ENCODE measurements around the gene BAHD1.

Gene BAHD1

DNA sequence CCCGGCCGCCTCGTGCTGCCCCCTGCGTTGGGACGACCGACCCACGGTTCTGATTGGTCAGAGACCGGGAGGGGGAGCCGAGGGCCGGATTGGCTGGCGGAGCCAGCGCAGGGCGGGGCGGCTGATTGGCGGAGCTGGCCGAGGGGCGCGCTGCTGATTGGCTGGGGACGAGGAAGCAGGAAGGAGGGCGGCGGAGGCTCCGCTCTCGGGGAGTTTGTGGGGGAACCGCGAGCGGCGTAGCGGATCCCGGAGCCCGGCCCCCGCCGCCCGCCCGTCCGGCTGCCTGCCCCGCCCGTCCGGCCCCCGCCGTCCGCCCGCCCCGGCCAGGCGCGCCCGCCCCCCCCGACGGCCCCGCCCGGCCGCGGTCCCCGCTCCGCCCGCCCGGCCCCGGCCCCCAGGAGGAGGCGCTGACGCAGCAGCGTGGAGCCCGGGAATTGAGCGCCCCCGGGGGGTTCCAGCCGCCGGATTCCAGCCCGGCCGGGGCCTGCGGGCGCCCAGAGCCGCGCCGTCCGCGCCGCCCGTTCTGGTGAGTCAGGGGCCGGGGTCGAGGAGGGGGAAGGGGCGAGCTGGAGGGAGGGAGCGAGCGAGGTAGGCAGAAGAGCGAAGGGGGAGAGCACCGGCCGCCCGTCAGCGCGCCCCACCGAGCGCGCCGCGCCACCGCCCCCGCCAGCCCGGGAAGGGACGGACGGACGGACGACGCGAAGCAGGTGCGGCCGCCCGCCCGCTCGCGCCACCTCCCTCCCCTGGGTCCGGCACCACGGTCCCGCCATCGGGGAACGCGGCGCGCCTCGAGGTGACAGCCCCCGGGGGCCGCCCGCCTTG, at the start of gene BAHD1:
TSS of gene BAHD1 (plus strand) at position 211 of the 822 bp plus-strand sequence. CDS start 17,512 bp downstream, outside the sequence.
- peak; percentile 90 for DNase-seq

DNA sequence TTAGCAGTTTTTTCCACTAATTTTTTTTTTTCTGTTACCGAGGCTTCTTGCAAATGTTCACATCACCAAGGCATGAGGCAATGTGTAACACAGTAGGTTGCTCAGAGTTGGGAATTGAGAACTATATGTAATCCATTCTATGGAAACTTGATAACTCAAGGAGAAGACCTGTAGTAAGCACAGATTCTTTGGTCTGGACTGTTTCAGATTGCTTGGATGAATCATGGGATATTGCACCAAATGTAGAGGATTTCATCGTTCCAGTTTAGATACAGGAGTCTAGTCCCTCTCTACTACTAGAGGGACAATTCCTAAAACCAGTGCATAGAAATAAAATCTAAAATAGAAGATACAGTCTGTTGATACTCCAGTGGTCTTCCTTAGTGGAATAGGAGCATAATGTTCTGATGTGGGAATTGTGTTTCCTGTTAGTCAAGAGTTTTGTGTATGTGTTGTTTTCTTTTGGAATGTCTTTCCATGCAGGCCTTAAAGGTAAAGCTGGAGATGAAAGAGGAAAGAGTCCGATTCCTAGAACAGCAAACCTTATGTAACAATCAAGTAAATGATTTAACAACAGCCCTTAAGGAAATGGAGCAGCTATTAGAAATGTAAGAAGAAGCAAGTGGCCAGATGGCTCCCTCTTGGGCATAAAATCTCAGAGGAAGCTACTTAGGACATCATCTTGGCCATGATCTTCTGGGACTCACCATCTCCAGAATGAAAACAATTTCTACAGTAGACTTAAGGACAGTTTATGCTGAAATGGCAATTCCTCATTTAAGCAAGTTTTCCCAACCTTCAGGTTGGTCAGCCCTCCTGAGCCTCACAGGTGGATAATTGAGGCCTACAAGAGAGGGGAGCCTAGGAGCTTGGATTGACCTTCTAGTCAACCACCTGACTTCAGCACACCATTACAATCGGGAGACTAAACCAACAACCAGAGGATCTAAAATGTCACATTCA, 47.5 kb upstream of the BAHD1 start:
- no peak for DNase-seq

DNA sequence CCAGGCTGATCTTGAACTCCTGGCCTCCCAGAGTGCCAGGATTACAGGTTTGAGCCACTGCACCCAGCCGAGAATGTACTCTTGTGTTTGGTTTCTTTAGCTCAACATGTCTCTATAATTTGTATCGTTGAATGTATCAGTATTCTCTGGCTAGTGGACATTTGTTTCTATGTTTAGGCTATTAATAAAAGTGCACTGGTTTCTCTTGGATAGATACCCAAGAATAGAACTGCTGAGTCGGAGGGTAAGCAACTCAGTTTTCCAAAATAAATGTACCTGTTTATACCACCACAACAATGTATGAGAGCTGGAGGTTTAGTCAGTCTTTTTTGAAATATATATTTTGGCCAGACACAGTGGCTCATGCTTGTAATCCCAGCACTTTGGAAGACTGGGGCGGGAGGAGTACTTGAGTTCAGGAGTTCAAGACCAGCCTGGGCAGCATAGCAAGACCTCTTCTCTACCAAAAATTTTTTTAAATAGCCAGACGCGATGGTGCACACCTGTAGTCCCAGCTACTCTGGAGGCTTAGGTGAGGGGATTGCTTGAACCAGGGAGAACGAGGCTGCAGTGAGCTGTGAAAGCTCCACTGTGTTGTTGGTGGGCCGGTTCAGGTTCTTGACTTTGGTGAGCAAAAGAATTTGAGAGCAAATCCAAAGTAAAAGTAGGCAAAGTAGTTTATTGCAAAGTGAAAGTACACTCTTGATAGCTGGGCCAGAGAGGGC, 42.9 kb upstream of the BAHD1 start:
- no peak for DNase-seq

DNA sequence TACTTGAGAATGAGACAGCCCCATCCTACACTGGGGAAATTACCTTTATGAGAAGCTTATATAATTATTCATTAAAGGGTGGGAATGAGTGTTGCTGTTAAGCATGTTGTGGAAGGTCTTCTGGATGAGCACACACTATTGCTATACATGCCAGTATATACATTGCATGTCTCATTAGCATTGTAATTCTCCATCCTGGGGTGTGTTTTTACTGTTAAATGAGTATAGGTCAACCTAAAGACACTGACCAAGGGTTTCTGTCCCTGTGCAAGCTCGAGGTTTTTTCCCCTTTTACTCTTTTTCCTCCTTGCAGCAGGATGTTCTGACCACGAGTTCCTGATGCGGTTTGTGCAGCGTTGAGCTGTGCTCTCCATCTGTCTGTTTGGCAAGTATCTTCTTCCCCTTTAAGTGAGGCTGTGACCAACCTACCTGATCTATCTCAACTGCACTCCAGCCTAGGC, 42.3 kb upstream of the BAHD1 start:
- DNase-seq: no peak

DNA sequence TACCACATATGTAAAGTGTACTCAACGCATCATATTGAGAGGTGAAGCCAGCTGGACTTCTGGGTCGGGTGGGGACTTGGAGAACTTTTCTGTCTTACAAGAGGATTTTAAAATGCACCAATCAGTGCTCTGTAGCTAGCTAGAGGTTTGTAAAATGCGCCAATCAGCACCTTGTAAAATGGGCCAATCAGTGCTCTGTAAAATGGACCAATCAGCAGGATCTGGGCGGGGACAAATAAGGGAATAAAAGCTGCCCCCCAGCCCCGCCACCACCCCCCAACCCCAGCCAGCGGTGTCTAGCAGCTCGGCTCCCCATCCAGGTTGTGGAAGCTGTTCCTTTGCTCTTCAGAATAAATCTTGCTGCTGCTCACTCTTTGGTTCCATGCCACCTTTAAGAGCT, 41.4 kb upstream of the BAHD1 start:
- no peak for DNase-seq

DNA sequence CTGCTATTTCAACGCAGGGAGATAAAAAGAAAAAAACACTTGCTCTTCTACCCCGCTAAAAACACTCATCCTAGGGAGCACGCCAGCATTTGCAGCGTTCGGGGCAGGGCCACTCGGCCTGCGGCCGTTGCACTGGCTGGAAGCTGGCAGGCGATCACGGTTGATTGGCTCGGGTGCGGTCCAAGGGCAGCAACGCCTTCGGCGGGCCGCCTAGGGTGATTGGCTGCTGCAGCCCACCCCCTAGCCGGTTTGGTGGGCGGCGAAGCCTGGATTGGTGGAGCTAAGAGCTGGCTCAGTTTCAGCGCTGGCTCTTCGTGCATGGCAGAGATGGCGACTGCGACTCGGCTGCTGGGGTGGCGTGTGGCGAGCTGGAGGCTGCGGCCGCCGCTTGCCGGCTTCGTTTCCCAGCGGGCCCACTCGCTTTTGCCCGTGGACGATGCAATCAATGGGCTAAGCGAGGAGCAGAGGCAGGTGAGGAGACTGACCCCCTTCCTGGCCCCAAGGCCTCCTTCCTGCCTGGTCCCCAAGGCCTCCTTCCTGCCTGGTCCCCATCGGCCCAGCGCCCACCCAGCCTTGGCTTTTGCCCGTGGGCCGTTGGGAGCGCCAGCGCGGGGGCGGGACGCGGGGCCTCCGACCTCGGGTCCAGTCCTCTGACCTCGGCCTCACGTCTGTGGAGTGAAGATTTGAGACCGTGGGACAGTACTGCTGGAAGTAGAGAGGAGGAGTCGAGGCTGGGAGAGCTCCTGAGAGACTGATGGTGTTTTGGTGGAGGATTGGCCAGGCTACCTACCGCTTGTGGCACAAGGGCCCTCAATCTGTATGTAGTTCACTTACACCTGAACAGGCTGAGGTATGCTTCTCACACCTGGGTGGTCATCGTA, 35.0 kb upstream of the BAHD1 start, which contains the start of gene IVD:
TSS of gene IVD (plus strand) at position 295 of the 881 bp plus-strand sequence. CDS start at position 328, 33 bp downstream.
- DNase-seq: peak; percentile 85

DNA sequence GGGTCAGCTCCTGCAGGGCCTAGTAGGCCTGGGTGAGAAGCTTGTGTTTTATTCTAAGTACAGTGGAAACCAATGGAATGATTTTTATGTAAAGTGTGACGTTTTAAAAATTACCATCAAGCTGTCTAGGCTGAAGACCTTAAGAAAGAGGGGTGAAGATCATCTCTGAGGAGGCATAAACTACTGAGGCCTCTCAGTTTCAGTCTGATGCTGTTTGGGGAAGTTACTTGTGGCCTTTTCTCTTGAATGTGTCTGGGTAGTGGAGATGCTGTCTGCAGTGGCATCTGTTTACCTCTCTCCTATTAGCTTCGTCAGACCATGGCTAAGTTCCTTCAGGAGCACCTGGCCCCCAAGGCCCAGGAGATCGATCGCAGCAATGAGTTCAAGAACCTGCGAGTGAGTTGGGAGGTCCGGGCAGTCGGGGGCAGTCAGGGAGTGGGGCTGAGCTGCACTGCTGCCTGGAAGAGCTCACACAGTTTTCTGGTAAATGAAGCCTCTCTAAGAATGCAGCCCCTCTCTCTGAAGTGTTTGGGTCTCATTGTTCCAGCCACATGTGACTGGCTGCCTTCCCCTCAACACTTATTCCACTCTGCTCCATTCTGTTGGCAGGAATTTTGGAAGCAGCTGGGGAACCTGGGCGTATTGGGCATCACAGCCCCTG, 33.3 kb upstream of the BAHD1 start:
- no peak for DNase-seq

DNA sequence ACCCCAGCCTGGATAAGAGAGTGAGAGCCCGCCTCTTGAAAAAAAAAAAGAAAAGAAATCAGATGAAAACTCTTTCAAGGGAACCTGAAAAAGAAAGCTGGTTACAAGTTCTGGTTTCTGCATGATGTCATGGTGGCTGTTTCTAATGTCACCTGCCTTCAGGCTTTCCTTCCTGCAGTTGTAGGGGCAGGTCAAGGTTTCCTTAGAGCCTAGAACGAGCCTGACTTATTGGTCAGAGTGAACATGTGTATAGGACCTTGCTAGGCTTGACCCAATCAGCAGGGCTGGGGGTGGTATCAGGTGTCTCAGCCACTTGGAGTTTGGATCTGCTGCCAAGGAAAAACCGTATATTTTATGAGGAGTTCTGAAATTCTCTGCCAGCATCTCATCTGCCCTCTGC, 31.4 kb upstream of the BAHD1 start:
- no peak for DNase-seq

DNA sequence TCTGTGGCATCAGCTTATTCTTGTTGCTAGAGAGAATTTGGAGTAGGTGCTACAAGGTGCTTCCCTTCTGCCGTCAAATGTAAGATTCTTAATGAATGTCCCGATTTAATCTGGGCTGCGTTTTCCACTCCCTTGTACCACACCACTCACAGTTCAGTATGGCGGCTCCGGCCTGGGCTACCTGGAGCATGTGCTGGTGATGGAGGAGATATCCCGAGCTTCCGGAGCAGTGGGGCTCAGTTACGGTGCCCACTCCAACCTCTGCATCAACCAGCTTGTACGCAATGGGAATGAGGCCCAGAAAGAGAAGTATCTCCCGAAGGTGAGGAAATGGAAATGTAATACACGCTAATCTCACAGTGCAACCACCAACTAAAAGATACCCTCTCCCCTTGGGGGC, 30.3 kb upstream of the BAHD1 start:
- DNase-seq: no peak

DNA sequence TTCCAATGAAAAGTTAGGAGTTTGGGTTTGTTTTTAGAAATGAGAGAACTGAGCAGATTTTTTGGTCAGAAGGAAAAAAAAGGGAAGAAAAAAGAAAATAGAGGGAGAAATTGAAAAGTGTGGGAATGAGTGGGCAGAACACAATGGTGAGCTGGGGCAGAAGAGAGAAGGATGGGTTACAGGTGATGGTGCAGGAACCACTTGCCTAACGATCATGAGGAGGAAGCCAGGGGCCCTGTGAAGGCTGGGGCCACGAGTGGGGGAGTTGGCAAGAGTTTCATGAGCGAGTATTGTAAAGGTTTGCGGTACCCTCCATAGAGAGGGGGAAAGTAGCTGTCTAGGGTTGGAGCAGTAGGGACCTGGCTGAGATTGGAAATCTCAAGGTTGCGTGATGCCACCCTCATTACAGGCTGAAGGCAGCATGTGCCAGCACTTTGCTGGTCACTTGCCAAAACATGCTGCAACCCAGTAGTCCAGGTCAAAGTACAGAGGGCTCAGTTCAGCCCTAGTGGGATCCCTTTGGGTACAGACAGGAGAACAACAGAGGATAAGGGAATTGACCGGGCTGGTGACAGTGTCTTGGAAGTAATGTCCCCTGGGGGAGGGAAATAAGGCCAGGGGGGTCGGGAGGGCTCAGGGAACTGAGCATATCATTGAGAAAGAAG, 28.5 kb upstream of the BAHD1 start:
- no peak for DNase-seq

DNA sequence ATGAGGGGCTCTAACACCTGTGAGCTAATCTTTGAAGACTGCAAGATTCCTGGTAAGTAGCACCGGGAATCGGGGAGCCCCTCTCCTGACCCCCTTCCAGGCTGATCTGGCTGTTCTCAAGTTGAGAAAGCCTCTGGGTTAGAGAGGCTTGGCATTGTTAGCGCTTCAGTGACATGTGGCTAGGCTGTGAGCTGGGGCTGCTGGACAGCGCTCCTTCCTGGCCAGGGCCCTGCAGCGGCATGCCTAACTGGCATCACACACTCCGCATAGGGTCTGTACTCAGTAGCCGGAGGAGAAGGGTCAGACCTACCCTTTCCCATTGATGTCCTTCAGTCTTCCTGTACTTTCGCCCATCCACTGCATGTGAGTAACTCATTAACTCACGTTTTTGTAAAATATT, 27.7 kb upstream of the BAHD1 start:
- no peak for DNase-seq

DNA sequence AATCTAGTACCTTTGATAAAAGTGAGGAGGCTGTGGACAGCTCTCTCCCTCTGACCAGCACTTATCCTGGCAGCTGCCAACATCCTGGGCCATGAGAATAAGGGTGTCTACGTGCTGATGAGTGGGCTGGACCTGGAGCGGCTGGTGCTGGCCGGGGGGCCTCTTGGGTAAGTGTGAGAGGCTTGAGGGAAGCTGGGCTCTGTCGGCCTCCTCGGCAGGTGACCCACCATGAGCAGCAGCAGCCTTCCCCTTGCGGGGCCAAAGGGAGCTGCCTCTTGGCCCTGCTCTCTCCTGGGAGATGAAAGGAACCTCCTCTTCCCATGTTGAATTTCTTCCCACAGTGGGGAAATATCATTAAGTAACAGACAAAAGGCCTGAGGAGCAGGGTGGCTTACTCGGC, 25.9 kb upstream of the BAHD1 start:
- no peak for DNase-seq

DNA sequence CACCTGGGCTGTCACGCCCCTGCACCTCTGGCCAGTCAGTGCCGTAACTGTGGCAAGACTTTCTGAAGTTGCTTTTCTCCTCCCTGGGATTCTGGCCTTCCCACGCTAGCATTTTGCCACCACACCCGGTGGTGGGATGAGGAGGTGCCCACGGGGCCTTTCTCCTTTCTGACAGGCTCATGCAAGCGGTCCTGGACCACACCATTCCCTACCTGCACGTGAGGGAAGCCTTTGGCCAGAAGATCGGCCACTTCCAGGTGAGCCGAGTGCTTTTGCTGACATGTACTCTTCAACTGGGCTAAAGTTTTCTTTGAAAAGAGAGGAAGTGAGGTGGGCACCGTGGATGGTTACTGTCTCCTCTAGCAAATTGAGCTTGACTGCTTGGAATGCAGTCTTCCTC, 25.5 kb upstream of the BAHD1 start:
- DNase-seq: no peak

DNA sequence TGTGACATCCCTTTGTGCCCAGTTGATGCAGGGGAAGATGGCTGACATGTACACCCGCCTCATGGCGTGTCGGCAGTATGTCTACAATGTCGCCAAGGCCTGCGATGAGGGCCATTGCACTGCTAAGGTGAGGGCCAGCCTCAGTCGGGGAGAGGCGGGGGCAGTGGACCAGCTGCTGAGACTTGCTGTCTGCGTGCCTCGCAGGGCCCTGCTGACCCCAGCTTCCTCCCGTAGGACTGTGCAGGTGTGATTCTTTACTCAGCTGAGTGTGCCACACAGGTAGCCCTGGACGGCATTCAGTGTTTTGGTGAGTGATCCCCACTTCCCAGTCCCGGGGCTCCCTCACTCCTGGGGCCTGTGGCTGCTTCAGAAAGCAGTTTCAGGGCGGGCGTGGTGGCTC, 24.7 kb upstream of the BAHD1 start:
- DNase-seq: no peak

DNA sequence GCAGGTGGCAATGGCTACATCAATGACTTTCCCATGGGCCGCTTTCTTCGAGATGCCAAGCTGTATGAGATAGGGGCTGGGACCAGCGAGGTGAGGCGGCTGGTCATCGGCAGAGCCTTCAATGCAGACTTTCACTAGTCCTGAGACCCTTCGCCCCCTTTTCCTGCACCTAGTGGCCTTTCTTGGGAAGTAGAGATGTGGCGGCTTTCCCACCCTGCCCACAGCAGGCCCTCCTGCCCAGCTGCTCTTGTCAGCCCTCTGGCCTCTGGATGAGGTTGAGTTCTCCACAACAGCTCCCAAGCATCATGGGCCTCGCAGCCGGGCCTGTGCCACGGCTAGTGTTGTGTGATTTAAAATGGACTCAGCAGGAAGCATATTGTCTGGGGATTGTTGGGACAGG, 22.6 kb upstream of the BAHD1 start:
- DNase-seq: no peak

DNA sequence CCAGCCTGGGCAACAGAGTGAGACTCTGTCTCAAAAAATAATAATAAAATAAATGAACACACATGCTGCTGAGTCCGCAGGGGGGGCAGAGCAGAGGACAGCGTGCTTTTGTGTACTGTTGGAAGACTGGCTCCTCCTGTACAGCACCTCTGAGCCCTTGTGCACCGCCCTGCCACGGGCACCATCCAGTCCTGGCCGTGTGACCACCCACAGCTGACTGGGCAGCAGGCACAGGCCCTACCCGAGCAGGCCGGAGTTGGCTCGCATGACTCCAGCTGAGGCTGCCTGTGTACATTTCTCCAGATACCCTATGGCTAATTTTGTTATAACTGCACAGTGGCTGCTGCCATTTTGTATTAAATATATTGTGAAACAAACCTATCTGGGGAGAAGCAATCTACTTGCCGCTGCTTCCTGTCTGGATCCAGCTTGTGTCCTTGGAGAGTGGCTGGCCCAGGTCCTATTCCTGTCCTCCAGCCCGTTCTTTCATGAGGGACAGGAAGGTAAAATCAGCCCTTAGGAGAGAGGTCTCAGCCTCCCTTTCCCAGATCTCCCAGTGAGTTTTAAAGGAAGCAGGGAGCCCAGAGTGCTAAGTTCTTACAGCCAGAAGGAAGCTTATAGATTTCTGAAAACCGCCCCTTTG, 20.6 kb upstream of the BAHD1 start:
- no peak for DNase-seq

DNA sequence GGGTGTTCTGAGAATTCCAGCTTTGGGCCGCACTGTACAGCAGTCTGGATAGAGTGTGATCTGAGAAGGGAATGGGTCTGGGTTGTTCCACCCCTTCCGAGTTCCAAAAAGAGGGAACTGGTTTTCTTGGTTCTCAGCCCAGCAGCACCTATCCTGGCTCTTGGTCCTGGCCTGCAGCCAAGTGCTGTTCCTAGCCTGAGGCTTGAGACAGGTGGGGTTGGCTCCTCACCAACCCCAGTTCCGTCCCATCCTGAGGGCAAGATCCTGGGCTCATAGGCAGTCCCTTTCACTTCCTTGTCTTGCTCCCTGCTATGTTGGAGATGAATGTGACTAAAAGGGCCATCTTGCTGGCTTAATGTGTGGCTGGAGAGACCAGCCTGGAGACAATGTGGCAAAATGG, 20.0 kb upstream of the BAHD1 start:
- DNase-seq: no peak

DNA sequence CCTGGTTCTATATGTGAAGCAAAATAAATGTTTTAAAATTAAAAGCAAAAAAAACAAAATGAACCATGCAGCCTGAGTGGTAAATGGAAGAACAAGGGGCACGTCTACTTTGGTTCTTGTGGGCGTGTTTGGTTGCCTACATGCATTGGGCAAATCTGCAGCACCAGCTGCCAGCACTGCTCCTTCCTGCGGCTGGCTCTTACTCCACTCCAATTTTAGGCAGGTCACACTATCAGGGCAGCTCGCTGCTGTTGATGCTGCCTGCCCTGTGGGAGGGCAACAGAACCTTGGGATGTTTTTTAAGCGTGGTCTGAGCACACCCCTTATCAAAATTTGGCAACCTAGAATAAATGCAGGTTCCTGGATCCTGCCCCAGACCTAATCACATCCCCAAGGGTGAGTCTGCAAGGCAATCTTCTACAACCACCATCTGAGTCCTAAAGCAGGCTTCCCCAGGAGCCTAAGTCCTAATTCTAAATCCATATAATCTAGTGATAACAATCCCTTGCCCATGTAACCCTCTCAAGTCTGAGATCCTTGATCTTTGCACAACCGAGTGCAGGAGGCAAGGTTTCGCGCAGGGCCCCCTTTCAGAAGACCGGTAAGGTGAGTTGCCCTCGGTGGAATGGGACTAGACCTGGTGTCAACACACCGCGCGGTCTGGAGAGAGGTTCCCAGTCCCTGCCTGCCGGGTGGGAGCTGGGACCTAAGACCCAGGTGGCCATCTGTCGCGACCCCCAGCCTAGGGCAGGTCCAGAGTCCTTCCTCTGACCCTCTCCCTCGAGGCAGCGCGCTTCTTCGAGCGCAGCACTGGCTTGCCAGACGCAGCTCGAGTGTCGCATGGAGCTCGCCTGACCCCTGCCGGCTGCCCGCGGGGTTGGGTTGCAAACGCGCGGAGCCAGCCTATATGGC, 19.3 kb upstream of the BAHD1 start:
- no peak for DNase-seq

DNA sequence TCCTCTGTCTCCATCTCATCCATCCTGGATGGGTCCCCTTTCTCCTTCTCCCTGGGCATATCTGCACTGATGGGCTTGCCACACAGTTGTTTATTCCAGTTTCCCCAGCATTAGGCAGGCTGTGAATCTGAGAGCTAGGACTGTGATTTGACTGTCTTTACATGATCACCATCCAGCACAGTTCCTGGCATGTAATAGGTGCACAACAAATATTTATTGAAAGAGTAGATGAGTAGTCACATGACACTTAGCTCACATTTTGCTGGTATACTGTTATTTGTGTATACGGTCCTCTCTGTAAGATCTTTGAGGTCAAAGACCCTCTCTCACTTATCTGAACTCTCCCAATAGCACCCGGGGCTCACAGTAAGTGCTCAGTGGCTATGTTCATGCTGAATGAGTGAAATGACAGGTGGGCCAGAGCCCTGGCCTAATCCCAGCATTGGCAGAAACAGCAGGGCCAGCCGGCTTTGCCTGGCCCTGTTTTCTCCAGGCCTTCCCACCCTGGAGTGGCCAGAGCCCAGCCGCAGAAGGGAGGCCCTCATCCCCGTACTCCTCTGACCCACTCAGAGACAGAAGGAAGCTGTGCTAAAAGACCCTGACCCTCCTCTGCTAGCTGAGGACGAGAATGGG, 16.2 kb upstream of the BAHD1 start:
- DNase-seq: no peak

Data from NCI-H510A (cell line).